ENCODE data around the gene WWOX.

GRCh38 chr16:78538919-78539318 lies 439.5 kb downstream of the WWOX start:
- TF ChIP-seq SMC3 (conservative IDR thresholded peaks at IDR 0.05; ENCODE audit: poor library complexity) = no peak
- TF ChIP-seq POLR2AphosphoS5 (IDR thresholded peaks at IDR 0.05) = no peak
- no peak for TF ChIP-seq CTCF (IDR thresholded peaks at IDR 0.05; ENCODE audit: poor library complexity, severe bottlenecking)
- TF ChIP-seq EZH2 (IDR thresholded peaks at IDR 0.05; ENCODE audit: borderline replicate concordance, insufficient read depth, low read length, poor library complexity, severe bottlenecking) = no peak
- TF ChIP-seq RAD21 (conservative IDR thresholded peaks at IDR 0.05) = no peak

Measured in neural cell (in vitro differentiated cells).